Fibroblast of the conjunctiva (primary cell): ENCODE measurements around the gene ARHGAP15.

Experiments
- DNase-seq: peaks from one replicate; pipeline ENCODE4 v3.0.0-alpha.2; 2010; ENCODE audit warnings: low read depth

ARHGAP15 gene

DNA sequence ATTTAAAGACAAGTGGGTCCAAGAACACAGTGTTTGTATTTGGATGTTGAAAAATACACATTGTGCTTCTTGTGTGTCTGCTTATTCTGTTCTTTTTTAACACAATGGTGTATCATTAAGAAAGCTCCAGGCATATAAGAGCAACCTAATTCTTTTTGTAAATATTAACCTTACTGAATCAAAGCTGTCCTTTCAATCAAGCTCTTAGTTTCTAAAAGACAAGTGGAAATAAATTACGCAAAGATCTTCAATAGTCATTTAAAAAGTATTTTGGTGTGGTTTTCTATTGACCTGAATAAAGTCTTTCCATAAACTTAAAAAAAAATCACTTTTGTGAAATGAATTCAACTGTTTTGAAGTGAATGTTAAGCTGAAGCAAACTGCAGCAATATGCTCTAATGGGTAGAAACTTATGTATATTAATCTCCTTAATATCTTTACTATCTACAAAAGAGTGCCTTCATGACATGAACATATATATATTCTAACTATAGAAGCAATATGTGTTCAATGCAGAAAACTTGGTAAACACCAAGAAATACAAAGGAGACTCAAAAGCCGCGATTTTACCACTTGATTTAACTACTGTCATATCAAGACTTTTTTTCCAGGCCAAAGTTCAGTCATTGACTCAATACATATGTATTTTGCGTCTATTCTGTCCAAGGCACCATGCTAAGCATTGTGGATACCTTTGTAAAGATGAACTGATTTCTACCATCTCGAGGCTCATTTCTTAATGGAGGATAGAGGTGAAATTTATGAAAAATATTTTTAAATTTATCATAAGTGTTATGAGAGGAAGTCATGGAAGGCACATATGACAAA, 97.7 kb downstream of the ARHGAP15 start:
- no peak for DNase-seq

DNA sequence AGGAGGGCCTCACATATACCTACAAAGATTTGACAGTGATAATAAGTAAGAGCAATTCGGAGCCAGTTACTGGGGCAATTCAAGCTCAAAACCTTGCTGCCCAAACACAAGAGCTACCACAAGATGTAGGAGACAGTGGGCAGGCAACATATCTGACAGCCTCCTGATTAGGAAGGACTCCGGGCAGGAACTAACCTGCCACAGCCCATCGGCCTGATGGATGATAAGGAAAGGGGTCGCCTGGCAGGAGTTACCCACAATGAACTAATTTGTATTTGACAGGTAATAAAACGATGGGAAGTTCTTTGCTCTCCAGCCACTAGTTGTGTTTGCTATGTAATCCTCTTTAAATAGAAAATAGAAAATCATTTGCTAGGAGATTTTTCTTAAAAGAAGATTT, 100.2 kb downstream of the ARHGAP15 start:
- DNase-seq = no peak

DNA sequence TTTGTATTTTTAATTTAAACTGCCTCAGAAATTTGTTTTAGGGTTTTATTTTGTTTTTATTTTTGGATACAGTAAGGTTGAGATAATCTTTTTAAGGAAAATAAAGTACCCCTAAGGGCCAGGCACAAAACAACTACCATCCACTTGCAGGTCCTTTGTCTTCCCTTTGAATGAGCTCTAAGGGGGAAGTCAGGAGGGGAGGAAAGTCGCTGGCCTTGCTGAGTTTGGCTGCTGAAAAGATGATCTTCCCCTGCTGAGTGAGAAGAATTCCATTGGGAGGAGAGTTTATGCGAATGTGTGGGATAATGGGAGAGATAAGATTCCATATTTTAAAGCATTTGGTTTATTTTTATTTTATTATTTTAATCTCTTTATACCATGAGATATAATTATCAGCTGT, 100.7 kb downstream of the ARHGAP15 start:
- no peak for DNase-seq

DNA sequence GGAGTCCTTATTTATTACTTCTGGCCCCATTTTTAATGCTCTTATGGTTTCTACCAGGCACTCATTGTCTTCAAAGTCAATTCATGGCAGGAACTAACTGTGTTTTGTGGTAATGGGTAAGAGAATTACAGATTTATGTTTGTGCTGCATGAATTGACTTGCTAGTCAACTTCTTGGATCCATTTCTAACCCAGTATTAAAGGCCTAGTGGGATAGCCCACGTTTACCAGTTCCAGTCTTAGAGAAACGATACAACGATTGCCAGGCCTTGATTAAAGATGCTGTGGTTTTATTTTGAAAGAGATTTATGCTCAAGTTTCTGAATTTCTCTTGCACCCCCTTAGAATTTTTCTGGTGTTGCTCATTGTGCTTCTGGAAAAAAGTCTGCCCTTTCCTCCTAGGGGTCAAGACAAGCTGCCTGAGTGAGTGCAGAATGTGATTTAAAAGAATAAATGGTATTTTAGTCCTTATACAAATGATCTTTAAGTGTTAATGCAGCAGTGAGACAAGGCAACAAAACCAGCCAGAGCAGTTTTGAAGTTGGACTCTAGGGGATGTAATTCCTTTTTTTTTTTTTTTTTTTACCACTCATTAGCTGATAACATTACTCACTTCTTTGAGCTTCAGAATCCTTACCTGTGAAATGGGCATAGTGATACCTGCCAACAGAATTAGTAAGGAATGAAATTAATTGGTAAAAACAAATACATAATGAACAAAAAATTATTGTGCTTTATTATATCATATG, 101.5 kb downstream of the ARHGAP15 start:
- DNase-seq = no peak

DNA sequence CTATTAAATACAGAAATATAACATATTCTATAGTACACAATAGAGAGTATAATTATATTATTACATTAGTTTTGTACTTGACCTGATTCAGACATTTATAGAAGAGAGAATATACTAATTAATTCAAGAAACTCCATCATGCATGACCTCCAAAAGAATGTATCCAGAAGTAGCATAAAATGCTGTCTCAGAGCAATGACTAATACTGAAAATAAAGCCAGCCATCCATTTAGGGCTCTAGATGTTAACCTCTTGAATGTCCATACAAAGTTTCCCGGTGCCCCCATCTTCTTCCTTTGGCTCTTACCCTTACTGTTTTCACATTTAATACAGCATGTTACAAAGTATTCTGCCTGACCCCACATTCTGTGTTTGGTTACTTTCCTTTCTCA, 102.0 kb downstream of the ARHGAP15 start:
- DNase-seq = no peak

DNA sequence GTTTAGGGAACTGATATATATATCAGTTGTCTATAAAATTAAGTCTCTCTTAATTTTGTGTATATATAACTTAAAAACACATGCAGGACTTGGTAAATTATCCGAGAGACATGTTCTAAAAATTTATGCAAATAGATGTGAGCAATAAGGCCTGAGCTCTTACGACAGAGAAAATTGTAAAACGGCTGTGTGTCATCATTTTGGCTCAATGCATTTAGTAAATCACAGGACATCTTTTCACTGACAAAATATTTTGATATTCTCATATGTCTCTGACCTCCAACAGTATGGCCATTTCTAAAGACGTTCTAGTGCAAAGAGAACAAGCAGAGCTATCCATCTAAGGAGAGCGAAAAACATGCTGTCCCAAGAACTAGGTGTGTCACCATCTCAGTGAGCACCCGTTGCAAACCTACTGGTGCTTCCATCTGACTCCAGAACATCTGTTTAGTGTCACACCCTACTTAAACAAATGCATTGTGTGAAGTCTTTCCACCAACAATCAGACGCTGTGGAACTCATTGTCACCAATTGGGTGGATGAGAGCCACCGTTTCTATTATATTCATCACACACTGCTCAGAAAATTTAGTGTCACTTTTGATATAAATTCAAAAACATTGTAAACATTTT, 108.0 kb downstream of the ARHGAP15 start:
- no peak for DNase-seq

DNA sequence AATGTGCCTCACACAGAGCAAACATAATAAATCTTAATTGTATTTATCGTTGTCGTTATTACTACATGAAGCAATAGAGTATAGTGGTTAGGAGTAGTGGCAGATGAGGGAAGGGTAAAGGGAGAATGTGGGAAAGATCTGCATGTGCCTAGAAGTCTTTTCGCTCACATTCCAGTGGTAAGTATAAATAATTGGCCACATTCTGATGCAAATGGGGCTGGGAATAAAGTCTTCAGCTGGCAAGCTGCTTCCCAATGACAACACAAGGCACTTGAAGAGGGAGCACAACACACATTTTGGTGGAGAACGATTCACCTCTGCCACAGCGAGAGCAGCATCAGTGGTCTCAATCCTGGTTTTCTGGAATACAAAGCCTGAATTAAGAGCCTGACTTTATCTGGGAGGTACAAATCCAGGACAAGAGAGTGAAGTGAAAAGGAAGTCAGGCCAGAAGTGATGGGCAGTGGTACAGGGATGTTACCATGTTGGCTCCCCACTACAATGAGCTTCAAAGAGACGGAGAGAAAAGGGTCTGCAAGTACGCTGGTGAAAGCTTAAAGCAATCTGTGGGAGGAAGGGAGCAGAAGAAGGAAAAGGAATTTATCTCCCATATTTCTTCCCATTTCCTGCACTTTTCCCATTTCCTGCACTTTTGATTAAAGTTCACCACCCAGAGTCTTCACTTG, 112.3 kb downstream of the ARHGAP15 start:
- DNase-seq = no peak

DNA sequence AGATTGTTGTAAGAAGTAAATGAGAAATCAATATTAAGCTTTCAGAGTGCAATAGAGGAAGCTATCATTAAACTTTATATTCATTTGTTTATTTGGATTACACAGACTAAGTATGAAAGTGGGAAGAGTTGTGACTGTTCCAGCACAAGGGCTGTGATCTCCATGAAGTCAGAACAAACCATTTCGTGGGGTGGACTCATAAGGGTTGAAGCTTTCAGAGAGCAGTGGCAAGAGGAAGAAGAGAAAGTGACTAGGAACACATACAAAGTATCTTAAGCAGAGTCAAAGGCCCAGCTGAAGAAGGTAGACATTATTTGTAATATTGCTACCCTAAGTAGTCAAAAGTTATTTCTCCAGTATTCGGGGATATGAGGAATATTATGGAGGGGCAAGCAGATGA, 117.0 kb downstream of the ARHGAP15 start:
- no peak for DNase-seq

DNA sequence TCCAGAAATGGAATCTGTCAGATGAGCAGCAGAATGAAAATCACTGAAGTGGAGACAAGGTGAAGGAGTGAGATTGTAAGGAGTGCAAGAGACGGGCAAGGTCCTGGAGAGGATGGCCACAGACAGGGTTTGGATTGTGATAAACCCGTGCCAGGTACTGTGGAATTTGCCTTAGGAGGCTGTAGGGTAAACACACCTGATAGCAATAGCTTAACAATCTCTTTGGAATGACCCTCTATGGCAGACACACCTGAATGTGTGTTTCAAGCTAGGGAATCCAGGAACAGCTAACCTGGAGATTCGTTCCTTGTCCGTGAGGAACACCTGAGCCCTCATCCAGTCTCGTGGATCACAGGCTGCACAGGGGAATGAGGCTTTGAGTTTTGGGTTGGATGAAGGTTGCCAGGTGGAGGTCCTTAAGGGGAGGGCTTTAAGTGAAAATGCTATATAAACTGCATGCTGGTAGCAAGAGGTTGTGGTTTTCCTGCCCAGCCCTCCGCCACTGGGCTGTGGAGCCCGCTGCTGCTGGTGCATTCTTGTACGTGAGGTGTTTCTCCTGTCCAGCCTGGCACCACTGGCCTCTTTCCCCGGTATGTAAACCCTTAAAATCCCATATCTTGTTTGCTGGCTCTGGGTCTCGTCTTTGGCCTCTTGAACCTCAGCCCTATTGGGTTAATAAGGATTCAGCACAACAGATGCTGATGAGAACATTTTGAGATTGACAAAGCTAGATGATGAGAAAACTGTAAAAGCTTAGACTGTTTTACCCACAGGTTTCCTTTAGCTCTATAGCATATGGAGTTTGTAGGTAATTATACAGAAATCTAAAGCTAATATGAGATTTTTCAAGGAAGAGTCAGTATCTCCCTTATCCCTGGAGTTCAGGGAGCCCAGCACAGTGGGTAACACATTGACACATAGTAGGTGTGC, 117.9 kb downstream of the ARHGAP15 start:
- DNase-seq = no peak

DNA sequence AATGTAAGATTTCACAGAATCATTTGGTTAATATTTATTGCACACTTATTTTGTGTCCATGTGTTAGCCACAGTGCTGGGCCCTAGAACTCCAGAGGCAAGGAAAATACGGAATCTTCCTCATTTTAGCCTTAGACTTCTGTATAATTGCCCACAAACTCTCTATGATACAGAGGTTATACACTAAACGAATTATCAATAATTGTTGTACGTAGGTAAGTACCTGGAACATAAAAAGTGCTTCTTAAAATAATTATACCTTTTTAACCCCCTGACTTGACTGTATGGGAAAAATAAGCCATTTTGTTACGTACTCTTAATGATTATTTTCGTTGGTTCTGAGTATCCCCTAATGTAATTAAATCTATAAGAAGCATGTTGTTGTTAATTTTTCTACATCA, 119.4 kb downstream of the ARHGAP15 start:
- DNase-seq = no peak

DNA sequence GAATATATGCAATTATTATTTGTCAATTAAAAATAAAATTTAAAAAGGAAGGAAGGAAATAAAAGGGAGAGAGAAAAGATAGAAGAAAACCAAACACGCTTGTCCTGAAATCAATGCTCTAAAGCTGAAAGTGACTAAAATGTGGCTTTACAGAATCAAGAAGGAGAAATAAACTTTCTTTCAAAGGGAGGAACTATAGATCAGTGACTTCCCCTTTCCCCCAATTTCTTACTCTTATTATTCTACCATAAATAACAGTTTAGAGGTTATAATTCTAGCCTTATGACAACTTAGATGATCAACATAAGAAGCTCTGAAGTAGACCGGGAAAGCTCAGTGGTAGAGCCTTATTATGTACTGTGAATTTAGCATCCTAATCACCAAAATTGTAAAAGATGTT, 122.5 kb downstream of the ARHGAP15 start:
- no peak for DNase-seq

DNA sequence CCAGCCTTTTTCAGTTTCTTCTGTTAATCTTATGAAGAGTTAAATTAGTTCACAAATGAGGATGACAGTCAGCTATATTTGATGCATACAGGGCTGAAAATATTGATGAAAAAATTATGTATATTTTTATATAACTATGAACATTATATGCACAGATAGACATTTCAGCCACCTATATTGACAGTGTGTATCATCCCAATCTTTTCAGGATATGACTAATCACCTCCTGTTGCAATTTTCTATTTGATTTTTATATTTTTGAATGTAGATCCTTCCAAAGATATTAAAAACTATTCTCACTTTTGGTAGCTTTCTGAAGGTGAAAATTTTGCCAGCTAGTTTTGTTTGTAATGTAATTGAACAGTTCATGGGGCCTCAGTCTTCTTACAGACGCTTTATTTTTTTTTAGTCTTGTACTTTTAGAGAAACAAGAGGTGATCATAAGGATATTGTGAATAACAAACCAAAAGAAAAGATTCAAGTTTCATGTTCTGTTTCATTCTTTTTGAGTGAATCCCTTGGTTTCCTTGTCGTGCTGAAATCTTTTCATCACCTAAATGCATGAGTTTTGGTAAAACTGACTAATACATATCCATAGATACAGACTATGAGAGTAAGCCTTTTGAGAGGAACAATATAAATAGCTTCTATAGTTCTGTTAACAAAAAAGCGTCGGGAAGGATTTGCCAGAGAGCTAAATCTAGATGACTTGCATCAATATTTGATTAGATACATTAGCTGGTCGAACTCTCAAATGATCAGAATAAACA, 123.1 kb downstream of the ARHGAP15 start:
- DNase-seq = no peak

DNA sequence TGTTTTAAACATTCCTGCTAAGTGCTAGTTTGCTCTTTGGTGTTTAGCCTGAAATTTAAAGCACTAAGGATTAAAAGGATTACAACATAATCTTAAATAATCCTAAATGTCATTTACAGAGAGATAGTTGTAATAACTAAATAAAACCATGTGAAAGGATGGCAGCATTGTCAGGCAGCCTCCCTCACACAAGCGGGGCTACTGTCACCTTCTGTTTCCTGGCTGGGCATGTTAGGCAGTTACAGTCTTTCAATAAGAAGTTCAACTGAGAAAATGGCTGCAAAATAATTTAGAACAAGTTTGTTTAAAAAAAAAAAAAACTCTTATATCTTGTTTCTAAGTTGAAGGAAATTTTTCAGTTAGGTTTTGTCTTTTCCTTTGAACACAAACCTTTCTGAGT, 124.9 kb downstream of the ARHGAP15 start:
- no peak for DNase-seq

DNA sequence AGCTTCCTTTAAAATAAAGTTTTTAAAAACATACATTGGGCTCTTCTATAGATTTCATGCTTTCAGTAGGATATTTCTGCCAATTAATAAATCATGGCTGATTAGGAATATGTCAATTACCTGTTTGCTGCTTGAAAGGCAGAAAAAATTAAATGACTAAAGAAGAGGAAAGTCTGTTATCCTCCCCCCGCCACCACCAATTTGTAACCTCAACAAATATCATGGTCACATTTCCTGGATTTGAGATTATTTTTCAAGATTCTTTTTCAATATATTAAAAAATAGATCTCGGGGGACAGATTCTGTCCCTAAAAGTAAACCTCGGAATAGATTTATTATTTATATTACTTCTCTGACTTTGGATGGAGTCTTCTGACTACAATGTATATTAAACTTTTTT, 125.9 kb downstream of the ARHGAP15 start:
- DNase-seq = no peak

DNA sequence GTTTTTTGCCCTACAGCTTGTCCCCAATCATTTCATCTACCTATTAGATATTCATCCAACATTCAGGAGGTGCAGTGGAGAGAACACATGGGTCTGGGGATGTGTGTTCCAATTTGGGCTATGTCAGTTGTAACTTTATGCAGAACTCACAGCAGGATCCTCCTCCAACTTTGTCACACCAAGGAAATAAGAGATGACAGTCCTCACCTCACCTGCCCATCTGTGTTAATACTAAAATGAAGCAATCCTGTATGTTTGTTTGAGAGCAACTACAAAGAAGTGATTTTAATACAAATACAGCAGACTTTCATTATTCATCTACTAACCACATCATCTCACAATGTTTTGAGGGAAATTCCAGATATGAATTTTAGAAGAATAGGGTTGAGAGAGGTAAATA, 126.7 kb downstream of the ARHGAP15 start:
- DNase-seq = no peak

DNA sequence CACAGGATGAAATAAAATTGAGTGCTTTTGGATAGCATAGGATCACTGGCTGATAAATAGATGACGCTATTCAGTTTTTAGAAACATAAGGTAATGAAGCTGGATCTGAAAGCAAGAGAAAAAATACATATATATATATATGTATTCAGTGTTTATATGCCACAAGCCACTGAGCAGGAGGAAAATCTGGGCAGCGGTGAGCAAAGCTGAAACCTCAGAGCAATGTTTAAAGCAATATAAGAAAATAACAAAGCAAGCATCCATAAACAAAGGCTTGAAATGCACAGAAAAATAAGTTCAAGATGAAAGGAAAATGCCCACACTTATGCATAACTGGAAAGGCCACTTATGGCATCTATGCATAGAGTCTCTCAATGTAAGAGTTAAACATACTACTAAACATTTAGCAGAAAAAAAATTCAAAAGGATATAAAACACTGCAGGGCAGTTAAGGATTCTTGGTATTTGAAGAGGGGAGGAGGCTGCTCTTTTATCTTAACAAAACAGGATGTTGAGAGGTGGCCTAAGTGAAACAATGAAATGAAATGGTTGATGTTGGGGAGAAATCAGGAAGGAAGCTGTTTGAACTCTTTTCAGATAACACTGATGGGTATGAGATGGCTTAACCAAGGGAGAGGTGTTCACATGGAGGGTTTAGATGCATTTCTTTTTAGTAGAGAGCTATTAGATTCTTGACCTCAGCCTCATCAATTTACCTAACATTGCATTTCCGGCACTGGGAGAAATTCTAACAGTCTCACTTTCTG, 129.1 kb downstream of the ARHGAP15 start:
- no peak for DNase-seq

DNA sequence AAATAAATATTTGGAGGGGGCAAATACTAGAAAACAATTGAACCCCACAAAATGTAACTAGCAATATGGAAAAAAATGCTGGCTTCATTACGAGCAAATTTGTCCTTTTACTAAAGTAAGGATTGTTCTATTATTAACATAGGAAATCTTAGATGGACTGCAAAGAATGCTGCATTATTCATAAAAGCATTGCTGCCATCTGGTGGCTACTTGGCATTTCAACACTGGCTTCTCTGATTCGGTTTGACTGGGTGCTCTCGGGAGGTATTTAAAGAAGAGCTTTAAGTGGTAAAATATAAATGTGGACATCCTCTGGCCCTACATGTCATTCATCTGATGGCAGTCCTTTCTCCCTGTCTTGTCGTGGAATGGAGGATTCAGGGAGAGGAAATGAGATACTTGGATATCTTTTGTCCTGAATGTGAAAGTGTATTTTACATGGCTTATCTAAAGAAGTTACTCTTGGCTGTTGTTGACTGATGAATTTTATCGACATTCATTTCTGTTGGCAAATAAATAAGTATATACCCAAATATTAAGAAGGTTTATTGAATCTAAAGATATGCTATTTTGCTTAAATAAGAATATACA, 130.2 kb downstream of the ARHGAP15 start:
- peak; percentile 67 for DNase-seq

DNA sequence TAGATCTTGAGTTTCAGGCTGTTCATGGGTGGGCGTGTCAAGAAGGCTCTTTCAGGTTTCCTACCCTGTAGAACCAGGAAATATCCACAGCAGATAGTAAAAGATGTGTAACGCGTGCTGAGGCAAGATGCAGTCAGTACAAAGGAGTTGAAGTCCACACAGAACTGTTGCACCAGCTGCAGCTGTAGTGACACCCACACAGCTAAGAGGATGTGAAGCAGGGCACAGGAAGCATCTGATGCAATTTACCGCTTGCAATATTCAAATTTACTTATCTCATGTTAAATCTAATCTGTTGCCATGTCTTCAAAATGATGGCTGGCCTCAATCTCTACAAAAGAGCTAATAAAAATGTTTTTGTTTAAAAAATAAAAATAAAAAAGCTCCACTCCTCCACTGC, 132.8 kb downstream of the ARHGAP15 start:
- DNase-seq = no peak

DNA sequence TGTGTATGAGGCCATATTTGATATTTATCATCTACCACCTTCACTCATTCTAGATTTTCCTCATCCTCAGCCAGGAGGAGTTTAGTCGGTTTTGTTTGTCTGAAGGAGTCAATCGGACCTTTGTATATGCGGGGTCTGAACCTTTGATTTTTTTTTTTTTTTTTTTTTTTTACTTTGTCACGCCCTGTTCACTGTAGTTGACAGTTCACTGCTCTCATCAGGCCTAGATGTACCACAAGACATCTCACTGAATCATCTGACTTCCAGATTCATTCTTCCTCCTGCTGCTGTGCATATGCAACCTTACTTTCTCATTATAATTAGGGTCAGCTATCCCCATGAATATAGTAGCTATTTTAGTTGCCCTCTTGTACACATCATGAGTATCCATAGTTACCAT, 133.2 kb downstream of the ARHGAP15 start:
- DNase-seq = no peak
